ENCODE results near the gene TOPAZ1. TPM values are rescaled to one million over a fixed set of nuclear protein-coding genes. Genes with fewer than 3 reads are reported as not detected.

TOPAZ1 gene
- total RNA-seq = not detected in 2 replicates

DNA sequence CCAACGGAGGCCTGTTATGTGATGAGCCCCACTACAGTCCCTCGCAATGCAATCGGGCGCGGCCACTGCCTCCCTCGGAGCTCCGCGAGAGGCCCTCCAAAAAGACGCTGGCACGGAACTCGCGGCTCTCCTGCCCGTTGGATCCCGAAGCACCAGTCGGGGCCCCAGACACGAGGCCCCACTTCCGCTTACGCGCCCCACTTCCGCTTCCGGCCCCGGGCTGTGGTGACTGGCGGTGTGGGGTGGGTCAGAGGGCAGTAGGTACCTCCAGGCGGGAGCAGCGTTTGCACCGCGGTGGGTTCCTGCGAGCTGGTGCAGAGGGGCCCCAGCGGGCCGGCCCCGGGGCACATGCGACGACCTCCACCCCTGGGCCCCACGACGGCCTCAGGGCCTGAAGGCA is at the start of gene TOPAZ1:
TSS of gene TOPAZ1 (plus strand) at position 181 of the 400 bp plus-strand sequence. CDS start at position 349, 168 bp downstream.

DNA sequence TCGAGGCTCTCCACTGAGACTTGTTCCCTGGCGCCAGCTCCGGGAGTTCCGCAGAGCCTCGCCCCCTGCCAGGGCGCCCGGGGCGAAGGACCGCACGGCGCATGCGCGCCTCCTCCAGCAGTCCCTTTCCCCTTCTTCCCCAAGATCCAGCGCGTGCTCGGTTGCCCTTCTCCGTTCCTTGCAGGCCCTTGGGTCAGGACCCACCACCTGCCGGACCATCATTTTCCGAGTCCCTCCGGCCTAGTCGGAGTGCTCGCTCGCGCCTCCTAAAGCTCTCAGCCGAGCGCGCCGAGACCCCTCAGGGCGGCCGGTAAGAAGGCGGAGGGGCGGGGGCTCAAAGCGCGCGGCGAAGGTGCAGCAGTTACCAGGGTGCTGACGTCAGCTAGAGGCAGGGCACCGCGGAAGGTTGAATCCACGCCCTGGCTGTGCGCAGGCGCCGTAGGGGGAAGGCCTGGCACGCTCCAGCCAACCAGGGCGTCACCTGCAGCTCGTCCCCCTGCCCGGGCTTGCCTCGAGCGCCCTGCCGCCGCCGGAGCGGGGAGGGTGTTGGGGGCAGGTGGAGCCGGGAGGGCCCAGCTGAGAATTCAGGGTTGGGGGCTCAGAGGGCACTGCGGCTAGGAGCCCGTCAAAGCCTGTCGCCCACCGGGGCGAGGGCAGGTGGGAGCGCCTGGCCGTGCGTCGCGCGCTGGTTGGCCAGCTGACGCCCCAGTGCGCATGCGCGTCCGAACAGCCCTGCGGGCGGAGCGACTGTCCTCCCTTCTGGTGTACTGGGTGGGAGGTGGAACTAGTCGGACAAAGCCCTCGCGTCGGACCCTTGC is 96.5 kb downstream of the TOPAZ1 start, which contains the start of gene TCAIM:
TSS of gene TCAIM (plus strand) at position 757 of the 818 bp plus-strand sequence. CDS start 16,017 bp downstream, outside the sequence.

Other genes starting within 250 kb of the TOPAZ1 start
- 18.1 and 22.9 TPM in 2 replicates for gene TCAIM, start 96.9 kb downstream of the TOPAZ1 start, total RNA-seq
- gene ZNF445, start 235.8 kb downstream of the TOPAZ1 start, total RNA-seq = 5.5 and 7.4 TPM in 2 replicates